ENCODE measurements around the gene MED27. TPM values are rescaled to one million over a fixed set of nuclear protein-coding genes. Genes with fewer than 3 reads are reported as not detected.

The MED27 gene
- total RNA-seq, 4 donors from 2014 or later: 10.9 to 23.1 (median 13.5) TPM

GRCh38 chr9:131810351-131811170 lies 269.1 kb downstream of the MED27 start:
- DNase-seq (ENCODE audit: low spot score) (no peak), ATAC-seq (ENCODE audit: low FRiP score) (no peak)
- no peak for TF ChIP-seq CTCF (IDR thresholded peaks at IDR 0.05)

Other genes with a start within 250 kb of the MED27 start
- 1 to 10 TPM; 1.8 to 4.2 (median 2.9) TPM for gene NTNG2, start 82.2 kb upstream of the MED27 start, total RNA-seq

All from omental fat pad (tissue), 4 donors.